Hepatocyte (in vitro differentiated cells): ENCODE results near the gene SHF. TPM values are rescaled to one million over a fixed set of nuclear protein-coding genes. Genes with fewer than 3 reads are reported as not detected.
A peak's percentile ranks its signal among the peaks of the same experiment; 100 is the strongest.

Source experiments
- DNase-seq: peaks from one replicate; pipeline ENCODE4 v3.0.0-alpha.2; 2016; ENCODE audit warnings: low spot score
- H2AFZ ChIP-seq: fragments of 200-600 bp; sonication (generic); 2 replicates; pipeline ENCODE4 v1.6.0; 2016; ENCODE audit warnings: antibody characterized with exemption, mild to moderate bottlenecking
- H3K27ac ChIP-seq: fragments of 200-600 bp; sonication (generic); 2 replicates; pipeline ENCODE4 v1.5.1; 2016; ENCODE audit warnings: mild to moderate bottlenecking
- H3K27me3 ChIP-seq: fragments of 200-600 bp; sonication (generic); 2 replicates; pipeline ENCODE4 v1.6.1; 2016
- H3K36me3 ChIP-seq: fragments of 200-600 bp; sonication (generic); replicated peaks from 2 replicates; pipeline ENCODE4 v1.5.1; 2016; ENCODE audit warnings: low read depth; ENCODE audit not compliant: insufficient read depth
- H3K4me1 ChIP-seq: fragments of 200-600 bp; sonication (generic); 2 replicates; pipeline ENCODE4 v1.5.1; 2016; ENCODE audit warnings: mild to moderate bottlenecking, moderate library complexity; ENCODE audit not compliant: insufficient read depth
- H3K4me2 ChIP-seq: fragments of 200-600 bp; sonication (generic); 2 replicates; pipeline ENCODE4 v1.6.0; 2016
- H3K4me3 ChIP-seq: fragments of 200-600 bp; sonication (generic); 2 replicates; pipeline ENCODE4 v1.5.1; 2016; ENCODE audit warnings: mild to moderate bottlenecking
- H3K79me2 ChIP-seq: fragments of 200-600 bp; sonication (generic); 2 replicates; pipeline ENCODE4 v1.6.0; 2017; ENCODE audit warnings: mild to moderate bottlenecking
- H3K9me2 ChIP-seq: fragments of 200-600 bp; sonication (generic); replicated peaks from 2 replicates; pipeline ENCODE4 v1.6.0; 2017; ENCODE audit warnings: mild to moderate bottlenecking; ENCODE audit not compliant: insufficient read depth
- H3K9me3 ChIP-seq: fragments of 200-600 bp; sonication (generic); 2 replicates; pipeline ENCODE4 v1.5.1; 2016; ENCODE audit warnings: low read depth, mild to moderate bottlenecking
- H4K20me1 ChIP-seq: fragments of 200-600 bp; sonication (generic); 2 replicates; pipeline ENCODE4 v1.6.0; 2016; ENCODE audit warnings: mild to moderate bottlenecking; ENCODE audit not compliant: insufficient read depth, poor library complexity, severe bottlenecking
- CTCF ChIP-seq: fragments of 200-600 bp; sonication (generic); IDR thresholded peaks from 2 replicates; pipeline ENCODE4 v1.5.1; 2016; ENCODE audit warnings: antibody characterized with exemption, mild to moderate bottlenecking; ENCODE audit not compliant: poor library complexity
- EZH2 ChIP-seq: fragments of 200-600 bp; sonication (generic); IDR thresholded peaks from 2 replicates; pipeline ENCODE4 v1.6.1; 2016; ENCODE audit warnings: antibody characterized with exemption, mild to moderate bottlenecking, borderline replicate concordance
- EZH2phosphoT487 ChIP-seq: fragments of 200-600 bp; sonication (generic); IDR thresholded peaks from one replicate; pipeline ENCODE4 v1.6.1; 2018; ENCODE audit warnings: antibody characterized with exemption, mild to moderate bottlenecking, low read depth, moderate library complexity; ENCODE audit not compliant: unreplicated experiment, severe bottlenecking
- WGBS: methylation state at CpG from one replicate; pipeline ENCODE4 v1.1.6; 2016; ENCODE audit warnings: low lambda C conversion rate; ENCODE audit errors: missing lambda C conversion rate; 5-methylcytosine and 5-hydroxymethylcytosine counted together
- polyA plus RNA-seq: library from polyadenylated mRNA; unstranded; fragments of >200 nt; fragmentation: Nextera tagmentation; extraction: Ambion mirVana; gene quantifications from 2 replicates; pipeline ENCODE4 v1.2.1, GENCODE V29; 2016
- total RNA-seq: library from RNA; depleted of rRNA; stranded (reverse); fragments of >200 nt; gene quantifications from 2 replicates; pipeline ENCODE4 v1.2.3, GENCODE V29; 2014

SHF gene
- total and polyA plus RNA-seq, 2 experiments from 2014 or later = 13.3 to 15.0 TPM

DNA sequence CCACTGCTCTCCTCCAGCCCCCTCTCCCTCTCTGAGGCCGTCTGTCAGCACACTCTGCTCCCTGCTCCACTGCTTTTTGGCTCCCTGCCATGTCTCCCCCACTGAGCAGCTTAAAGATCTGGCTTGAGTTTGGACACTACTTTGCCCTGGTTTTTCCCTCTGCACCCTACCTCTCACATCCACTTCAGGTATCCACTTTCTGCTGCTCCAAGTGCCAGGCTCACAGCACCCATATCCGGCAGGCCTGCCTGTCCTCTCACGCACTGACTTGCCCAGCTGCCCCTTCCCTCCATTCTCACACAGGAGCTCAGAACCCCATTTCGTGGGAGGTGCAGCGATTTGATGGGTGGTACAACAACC, 54.2 kb downstream of the SHF start:
- H3K4me1 ChIP-seq = peaks cover 20% of the 10 kb centered on the region
- no peak for DNase-seq
- H3K36me3 ChIP-seq = no peaks in the 10 kb centered on the region

DNA sequence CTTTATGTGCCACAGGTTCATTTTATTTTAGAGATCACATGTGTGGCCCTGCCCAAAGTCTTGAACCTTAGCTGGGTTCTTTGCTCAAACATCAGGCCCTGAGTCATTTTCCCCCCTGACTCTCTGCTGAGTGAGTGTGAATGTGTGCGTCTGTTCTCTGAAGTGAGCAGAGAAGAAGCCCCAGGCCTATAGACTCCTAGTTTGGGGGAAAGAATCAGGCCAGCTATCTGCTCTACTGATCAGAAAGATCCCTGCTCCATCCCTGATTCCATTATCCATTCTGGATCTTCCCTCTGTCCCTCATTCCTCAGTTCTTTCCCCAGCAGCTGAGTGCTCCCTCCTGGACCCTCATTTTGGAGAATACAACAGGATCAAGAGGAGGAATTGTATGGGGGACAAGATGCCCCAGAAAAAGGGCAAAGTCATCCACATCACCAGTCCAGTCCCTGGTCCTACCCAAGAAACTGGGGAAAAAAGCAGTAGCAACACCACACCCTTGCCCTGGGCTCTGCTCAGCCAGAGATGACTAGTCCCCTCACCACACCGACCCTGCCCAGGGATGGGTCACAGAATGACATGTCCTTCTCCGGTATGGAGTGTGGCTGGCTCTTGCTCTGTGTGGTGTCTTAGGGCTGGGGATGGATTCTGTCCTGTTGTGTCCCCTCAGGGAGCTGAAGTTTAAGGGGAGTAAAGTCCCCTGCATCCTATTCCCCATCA, 54.8 kb downstream of the SHF start:
- H3K4me2 ChIP-seq = no peak overlapping the region
- no peaks in the 10 kb centered on the region for H4K20me1 ChIP-seq
- H3K27ac ChIP-seq = no peak overlapping the region
- no peaks in the 10 kb centered on the region for H3K36me3 ChIP-seq
- H3K9me3 ChIP-seq = no peaks in the 10 kb centered on the region
- peaks cover 49% of the 10 kb centered on the region for H3K27me3 ChIP-seq
- no peak for DNase-seq
- TF ChIP-seq EZH2 = no peak
- TF ChIP-seq CTCF = no peak
- no peak for TF ChIP-seq EZH2phosphoT487
- 83% methylated on average over 3 of the region's 3 CpGs for WGBS
- H3K79me2 ChIP-seq = no peaks in the 10 kb centered on the region
- peaks cover 20% of the 10 kb centered on the region for H3K4me1 ChIP-seq
- H3K9me2 ChIP-seq = no peaks in the 10 kb centered on the region
- H2AFZ ChIP-seq = no peak overlapping the region
- no peak overlapping the region for H3K4me3 ChIP-seq

More for the DNA sequence above, 54.2 kb downstream of the SHF start:
- H3K9me3 ChIP-seq = no peaks in the 10 kb centered on the region
- no peak overlapping the region for H3K4me3 ChIP-seq
- no peak overlapping the region for H3K4me2 ChIP-seq
- no peak overlapping the region for H3K27ac ChIP-seq
- peaks cover 43% of the 10 kb centered on the region for H3K27me3 ChIP-seq
- no peaks in the 10 kb centered on the region for H3K9me2 ChIP-seq
- TF ChIP-seq CTCF (no peak), EZH2 (no peak), EZH2phosphoT487 (no peak)
- 86% methylated on average over 5 of the region's 5 CpGs for WGBS
- H3K79me2 ChIP-seq = no peaks in the 10 kb centered on the region
- H2AFZ ChIP-seq = no peak overlapping the region
- H4K20me1 ChIP-seq = no peaks in the 10 kb centered on the region

- H4K20me1 ChIP-seq = no peaks in the 10 kb centered on the region
- H3K4me2 ChIP-seq = no peak overlapping the region
- TF ChIP-seq EZH2phosphoT487 = no peak
- TF ChIP-seq EZH2 = no peak
- TF ChIP-seq CTCF = no peak
- H3K36me3 ChIP-seq = no peaks in the 10 kb centered on the region
- peaks cover 20% of the 10 kb centered on the region for H3K4me1 ChIP-seq
- no peak overlapping the region for H2AFZ ChIP-seq
- H3K27me3 ChIP-seq = peaks cover 55% of the 10 kb centered on the region
- 93% methylated on average over 3 of the region's 3 CpGs for WGBS
- H3K79me2 ChIP-seq = no peaks in the 10 kb centered on the region
- no peaks in the 10 kb centered on the region for H3K9me3 ChIP-seq
- no peaks in the 10 kb centered on the region for H3K9me2 ChIP-seq
- peak overlapping the region; percentile 18 for H3K27ac ChIP-seq
- no peak overlapping the region for H3K4me3 ChIP-seq
- DNase-seq = no peak
Observed at GRCh38 chr15:45131510-45131909, 56.3 kb downstream of the SHF start.
